Posterior vena cava (tissue), 2 donors: ENCODE results near the gene NUP62. TPM values are rescaled to one million over a fixed set of nuclear protein-coding genes. Genes with fewer than 3 reads are reported as not detected.
"Not testable (repeated sequence)": the region's sequence is repeated elsewhere in the genome, so short reads cannot be mapped to it uniquely, and the experiment has no call there.

Experiments used
- DNase-seq: peaks from one replicate; pipeline ENCODE4 v3.0.0-alpha.2; 2020; ENCODE audit warnings: low spot score
- intact Hi-C, 2 donors: fragments of 100-400 bp; cut with DNase I; formaldehyde crosslinking; loops; one replicate each; pipeline versions ENCODE4 v1.14.1 to v1.14.2; 2022 to 2023
- total RNA-seq, 2 donors: library from RNA; stranded (reverse); fragmentation: NEBNext Ultra II Directional; extraction: Animal tissue kit (Norgen Biotek cat#: 25700); gene quantifications; one replicate each; pipeline ENCODE4 v1.2.1, GENCODE V29; 2021
- donor health status: DM: yes; HTN: yes; CAD: no.
- donor health status: DM: yes; HTN: yes; CAD: no.

Gene NUP62
- total RNA-seq, 2 donors from 2014 or later = 21.9 to 27.1 TPM

DNA sequence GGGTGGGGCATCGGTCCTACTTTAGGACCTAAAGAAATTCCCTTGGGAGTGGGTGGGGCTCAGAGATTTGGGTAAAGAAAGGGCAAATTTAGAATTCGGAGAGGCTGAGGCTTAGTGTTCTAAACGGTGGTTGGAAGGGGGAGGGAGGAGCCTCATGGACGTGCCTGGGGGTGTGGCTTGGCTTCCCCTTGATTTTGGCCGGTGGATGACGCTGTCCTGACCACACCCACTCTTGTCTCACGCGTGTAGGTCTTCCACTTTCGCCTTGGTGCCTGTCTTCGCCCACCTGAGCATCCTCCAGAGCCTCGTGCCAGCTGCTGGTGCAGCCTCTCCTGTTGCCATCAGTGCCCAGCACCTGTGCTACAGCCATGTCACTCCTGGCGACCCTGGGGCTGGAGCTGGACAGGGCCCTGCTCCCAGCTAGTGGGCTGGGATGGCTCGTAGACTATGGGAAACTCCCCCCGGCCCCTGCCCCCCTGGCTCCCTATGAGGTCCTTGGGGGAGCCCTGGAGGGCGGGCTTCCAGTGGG lies 1.2 kb upstream of the NUP62 start:
- no peak for DNase-seq
- intact Hi-C loops = no loop called here

GRCh38 chr19:49929611-49930482 lies 543 bp upstream of the NUP62 start:
- peak; percentile 96 for DNase-seq
- intact Hi-C loops = no loop called here

- DNase-seq = no peak
- intact Hi-C loops = no loop called here
Observed at GRCh38 chr19:49927526-49928264, 1.6 kb downstream of the NUP62 start.

DNA sequence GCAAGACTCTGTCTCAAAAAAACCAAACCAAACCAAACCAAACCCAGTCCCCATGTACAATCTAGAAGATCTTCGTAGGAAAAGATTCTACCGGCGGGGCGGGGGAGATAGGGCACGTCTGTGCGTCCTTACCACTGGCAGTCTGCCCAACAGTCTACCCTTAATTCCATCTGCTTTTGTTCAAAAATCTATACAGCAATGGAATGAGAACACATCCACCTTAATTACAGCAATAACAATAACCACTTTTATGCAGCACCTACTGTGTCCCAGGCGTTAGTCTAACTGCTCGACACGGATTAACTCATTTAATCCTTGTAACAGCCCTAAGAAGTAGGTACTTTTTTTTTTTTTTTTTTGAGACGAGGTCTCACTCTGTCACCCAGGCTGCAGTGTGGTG lies 2.8 kb downstream of the NUP62 start:
- intact Hi-C loops = no loop called here
- no peak for DNase-seq

DNA sequence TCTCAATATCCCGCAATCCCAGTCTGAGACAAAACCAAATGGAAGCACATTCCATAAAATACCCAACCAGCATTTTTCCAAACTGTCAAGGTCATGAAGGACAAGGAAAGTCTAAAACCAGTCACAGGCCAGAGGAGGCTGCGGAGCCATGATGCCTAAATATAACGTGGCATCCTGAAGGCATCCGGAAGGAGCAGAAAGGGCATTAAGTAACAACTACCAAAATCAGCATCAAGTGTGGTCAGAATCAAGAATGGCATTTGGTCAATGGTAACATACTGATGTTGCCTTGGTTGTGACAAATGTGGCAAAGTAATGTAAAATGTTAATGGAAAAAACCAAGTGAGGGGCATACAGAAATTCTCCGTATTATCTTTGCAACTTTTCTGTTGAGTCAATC lies 3.8 kb downstream of the NUP62 start:
- intact Hi-C loops = no loop called here
- DNase-seq = no peak

GRCh38 chr19:49924881-49925210 lies 4.5 kb downstream of the NUP62 start:
- DNase-seq, intact Hi-C loops: not testable (repeated sequence)

- intact Hi-C loops = no loop called here
- no peak for DNase-seq
Observed at GRCh38 chr19:49924004-49924880, 5.1 kb downstream of the NUP62 start.

DNA sequence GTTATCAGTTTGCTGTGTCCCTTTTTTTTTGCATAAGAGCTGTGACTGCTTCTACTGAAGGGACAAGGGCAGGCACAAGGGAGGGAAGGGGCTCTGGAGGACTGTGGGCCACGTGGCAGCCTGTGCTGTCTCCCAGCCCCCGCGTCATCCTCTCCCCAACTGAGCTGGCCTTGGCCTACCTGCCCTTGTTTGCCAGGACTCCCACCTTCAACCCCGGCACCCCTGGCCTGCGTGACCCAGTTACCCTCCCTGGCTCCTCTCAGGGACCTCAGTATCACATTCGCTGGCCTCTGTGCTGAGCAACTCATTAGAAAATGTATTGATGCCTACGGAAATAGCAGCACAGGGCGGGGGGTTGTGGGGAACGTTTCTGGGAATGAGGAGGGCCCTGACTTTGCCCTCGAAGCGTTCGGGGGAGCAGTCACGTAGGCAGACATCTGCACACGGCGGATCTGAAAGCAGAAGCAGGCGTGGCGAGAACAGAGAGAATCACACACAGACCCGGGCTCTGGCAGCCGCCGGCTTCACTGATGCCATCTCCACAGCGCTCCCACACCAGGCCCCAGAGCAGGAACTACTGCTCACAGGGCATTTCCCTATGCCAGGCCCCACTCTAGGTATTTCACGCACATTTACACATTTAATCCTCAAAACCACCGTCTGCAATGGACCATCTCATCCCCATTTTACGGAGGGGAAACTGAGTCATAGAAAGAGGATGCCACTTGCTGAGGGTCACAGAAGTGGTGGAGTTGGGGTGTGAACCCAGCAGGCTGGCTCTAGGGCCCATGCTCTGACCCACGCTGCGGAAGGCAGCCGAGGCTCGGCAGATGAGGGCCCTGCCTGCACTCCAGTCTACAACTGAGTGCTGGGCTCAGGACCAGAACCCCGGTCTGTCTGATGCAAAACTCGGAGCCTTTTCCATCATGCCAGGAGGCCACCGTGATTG lies 6.0 kb downstream of the NUP62 start:
- intact Hi-C loops = no loop called here

DNA sequence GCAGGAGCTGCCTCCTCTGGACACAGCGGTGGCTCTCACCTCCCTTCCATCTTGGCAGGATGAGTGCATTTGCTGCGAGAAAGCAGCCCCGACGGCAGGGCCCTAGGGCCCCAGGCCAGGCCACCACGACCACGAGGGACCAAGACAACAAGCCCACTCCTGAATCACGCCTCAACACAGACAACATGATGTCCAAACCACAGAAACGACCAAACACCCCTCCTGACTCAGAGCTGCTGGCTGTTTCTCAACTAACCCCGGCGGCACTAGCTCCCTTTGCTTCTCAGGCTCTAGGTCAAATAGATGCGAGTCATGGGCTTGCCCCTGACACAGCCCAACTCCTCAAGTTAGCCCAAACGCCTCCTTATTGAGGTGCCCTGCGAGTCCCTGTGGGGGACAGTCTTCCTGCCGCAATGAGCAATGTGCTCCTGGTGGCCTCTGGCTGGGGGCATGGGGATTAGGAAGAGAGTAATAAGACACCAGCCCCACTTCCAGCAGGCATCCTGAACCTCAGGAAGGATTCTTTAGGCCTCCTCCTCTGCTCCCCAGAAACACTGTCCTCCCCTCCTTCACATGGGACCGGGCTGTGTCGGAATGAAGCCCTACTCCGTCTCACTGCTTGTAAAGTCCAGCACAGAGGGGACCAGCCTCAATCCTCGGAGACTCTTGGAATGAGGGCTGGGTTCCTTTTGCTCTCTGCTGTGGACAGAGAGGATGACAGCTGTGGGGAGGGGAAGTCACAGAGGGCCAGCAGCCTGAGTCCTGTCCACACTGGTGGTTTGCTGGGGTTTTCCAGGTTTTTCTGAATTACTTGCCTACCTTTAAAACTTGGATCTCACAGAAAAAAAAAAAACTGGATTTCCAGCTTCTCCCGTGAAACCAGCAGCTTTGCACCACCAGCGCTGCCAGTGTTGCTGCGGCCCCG lies 7.2 kb downstream of the NUP62 start:
- intact Hi-C loops = no loop called here
- no peak for DNase-seq

More for the DNA sequence above, 6.0 kb downstream of the NUP62 start:
- peak; percentile 88 for DNase-seq

- intact Hi-C loops = no loop called here
- DNase-seq = no peak
Observed at GRCh38 chr19:49920624-49921363, 8.5 kb downstream of the NUP62 start.

GRCh38 chr19:49918089-49918488 lies 11.2 kb downstream of the NUP62 start:
- no peak for DNase-seq
- intact Hi-C loops = no loop called here

DNA sequence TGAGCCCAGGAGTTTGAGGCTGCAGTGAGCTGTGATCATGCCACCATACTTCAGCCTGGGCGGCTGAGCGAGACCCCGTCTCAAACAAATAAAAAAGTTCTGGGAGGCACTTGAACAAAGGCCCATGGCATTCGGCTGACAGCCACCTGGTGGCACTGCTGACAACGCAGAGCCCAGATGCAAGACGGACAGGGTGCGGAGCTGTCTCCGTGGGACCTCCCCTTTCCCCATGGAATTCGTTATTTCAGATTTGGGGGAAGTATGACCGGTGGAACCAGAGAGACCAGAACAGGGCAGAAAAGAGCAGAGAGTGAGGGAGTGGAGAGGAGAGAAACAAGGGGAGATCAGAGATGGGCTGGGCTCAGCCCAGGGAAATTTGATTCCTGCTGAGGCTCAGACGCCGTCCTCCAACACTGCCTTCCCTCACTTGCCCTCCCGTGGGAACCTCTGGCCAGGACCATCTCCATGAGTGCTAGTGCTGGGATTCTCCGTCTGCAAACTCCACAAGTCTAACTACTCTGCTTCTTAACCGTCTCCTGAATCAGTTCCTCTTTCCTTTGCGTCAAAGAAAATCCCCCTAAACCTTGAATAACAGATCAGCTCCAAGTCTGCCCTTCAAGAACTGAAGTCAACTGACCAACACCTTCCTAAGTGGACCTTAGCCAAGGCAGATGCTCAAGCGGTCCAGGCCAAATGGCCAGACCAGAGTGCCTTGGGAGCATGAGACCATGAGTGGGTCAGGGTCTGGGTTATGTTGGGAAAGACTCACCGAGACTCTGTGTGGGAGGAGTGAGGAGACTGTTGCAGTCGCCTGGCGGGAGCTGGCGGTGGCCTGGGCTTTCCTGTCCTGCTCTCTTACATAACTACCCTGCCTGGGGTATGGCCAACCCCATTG lies 12.2 kb downstream of the NUP62 start:
- no peak for DNase-seq
- intact Hi-C loops = no loop called here

DNA sequence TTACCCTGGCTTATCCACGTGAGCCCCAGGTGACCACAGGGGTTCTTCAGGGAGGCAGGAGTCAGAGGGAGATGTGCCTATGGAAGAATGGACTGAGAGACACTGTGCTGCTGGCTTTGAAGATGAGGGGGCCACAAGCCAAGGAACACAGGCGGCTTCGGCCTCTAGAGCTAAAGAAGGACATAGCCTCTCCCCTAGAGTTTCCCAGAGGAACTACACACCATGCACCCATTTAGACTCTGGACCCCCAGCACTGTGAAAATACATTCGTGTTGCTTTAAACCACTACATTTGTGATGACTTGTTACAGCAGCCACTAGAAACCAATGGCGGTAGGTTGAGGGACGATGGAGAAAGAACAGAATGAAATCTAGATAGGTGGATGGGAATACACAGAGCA lies 14.0 kb downstream of the NUP62 start:
- intact Hi-C loops = no loop called here
- no peak for DNase-seq

- DNase-seq = no peak
- intact Hi-C loops = no loop called here
Observed at GRCh38 chr19:49913720-49914119, 15.6 kb downstream of the NUP62 start.

DNA sequence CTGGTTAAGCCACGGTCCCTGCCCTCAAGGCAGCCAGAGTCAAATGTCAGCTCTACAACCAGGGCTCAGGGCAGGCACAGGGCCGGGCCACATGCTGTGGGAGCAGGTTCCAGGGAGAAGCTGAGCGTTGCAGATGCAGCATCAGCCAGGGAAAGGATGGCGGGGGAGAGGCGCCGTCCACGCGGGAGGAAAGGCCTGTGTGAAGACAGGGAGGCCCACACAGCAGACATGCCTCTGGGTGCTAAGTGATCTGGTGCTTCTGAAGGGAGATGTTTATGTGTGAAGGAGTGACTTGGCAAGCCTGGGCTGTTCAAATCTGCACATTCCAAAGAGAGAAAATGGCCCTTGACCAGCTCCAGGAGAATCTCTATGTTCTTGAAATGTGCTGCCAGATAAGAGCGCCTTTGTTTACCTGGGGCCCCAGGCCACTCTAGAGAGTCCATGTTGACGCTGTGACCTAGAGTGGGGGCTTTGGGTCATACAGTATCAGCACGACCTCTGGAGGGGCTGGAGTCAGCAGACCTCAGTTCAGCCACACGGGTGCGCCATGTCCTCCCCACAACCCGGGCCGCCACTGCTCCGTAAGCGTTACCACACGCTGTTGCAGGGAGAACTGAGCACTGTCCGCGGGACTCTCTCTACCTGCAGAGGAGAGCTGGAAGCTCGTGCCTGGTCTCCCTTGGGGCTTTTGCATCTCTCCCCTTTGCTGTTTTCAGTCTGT lies 16.2 kb downstream of the NUP62 start:
- DNase-seq = no peak
- intact Hi-C loops = no loop called here
